Measurements from ENCODE around the gene WDR45B.
"Not testable (repeated sequence)": the region's sequence is repeated elsewhere in the genome, so short reads cannot be mapped to it uniquely, and the experiment has no call there.

Gene WDR45B

GRCh38 chr17:82582709-82583108, 65.5 kb downstream of the WDR45B start:
- no peak for DNase-seq (ENCODE audit: low spot score)

GRCh38 chr17:82582213-82582612, 66.0 kb downstream of the WDR45B start:
- no peak for DNase-seq (ENCODE audit: low spot score)

- DNase-seq (ENCODE audit: low spot score), result not testable (repeated sequence)
Measured at GRCh38 chr17:82579969-82580368, 68.3 kb downstream of the WDR45B start.

- no peak for DNase-seq (ENCODE audit: low spot score)
Measured at GRCh38 chr17:82577300-82577699, 70.9 kb downstream of the WDR45B start.

- not testable (repeated sequence) for DNase-seq (ENCODE audit: low spot score)
Measured at GRCh38 chr17:82575581-82576221, 72.5 kb downstream of the WDR45B start.

- no peak for DNase-seq (ENCODE audit: low spot score)
Measured at GRCh38 chr17:82574041-82574440, 74.2 kb downstream of the WDR45B start.

DNA sequence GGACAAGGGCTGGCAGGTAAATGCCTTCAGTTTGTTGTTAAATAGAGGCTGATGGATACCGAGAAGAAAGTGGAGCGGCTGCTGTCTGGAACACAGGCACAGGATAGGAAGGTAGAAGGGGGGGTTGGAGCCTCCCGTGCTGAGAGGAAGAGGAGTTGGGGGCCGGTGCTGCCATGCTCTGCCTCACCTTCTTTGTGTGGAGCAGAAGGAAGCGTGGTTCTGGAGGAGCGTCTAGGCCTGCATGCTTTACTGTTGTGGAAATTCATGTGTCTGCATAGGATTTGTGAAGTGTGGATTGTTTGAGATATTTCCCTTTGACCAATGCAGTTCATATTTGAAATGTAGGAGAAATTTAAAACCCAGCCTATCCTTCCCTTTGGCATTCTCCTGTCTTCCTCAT, 76.4 kb downstream of the WDR45B start:
- DNase-seq (ENCODE audit: low spot score), result no peak

GRCh38 chr17:82570277-82570676, 78.0 kb downstream of the WDR45B start:
- no peak for DNase-seq (ENCODE audit: low spot score)

GRCh38 chr17:82569621-82570020, 78.6 kb downstream of the WDR45B start:
- DNase-seq (ENCODE audit: low spot score), result no peak

GRCh38 chr17:82568997-82569393, 79.2 kb downstream of the WDR45B start:
- no peak for DNase-seq (ENCODE audit: low spot score)

GRCh38 chr17:82567286-82567685, 81.0 kb downstream of the WDR45B start:
- DNase-seq (ENCODE audit: low spot score), result no peak

DNA sequence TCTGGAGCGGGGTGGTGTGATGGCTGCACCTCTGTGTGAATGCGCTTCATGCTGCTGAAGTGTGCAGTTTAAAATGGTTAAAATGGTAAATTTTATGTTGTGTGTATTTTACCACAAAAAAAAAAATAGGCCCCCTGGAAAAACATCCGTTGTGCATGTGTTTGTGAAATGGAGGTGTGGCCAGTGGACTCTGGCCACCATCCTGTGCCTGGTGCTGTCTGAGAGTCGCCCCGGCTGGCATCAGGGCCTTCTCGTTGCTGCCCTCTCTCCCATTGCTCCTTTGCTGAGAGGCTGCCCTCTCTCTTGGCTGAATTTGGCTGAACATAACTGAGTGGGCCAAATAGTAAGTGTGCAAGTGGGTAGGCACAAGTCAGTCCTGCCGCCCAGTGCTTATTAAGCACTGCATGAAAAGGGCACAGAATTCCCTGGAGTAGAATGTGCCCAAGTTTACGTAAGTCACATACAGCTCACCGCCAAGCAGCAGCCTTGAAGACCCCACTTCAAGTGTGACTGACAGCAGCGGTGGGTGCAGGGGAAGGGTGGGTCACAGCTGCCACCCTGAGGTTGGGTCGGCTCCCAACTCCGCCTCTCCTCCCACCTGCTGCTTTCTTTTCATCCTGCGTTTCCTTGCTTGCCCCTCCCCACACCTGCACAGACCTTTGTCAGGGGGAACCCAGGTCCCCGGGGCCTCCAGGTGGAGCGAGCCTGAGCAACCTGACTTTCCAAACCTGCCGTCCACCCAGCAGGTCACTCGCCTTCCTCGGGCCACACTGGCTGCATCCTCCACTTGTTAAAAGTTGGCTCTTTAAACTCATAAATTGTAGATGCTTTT, 81.9 kb downstream of the WDR45B start:
- no peak for DNase-seq (ENCODE audit: low spot score)

- DNase-seq (ENCODE audit: low spot score), result no peak
Measured at GRCh38 chr17:82565551-82565950, 82.7 kb downstream of the WDR45B start.

Measured in COLO829 (cell line).